HEK293 (cell line): ENCODE results near the gene ROBO1.
A peak's percentile ranks its signal among the peaks of the same experiment; 100 is the strongest.

Experiments used
- CTCF ChIA-PET: fragments of 350-600 bp; formaldehyde crosslinking; extraction: SDS; loops from one replicate; lab custom pipeline; 2021; ENCODE audit warnings: antibody characterized with exemption; lab: Yijun Ruan, JAX
- POLR2A ChIA-PET: fragments of 300-600 bp; formaldehyde crosslinking; extraction: SDS; loops from one replicate; lab custom pipeline; 2020; ENCODE audit warnings: antibody characterized with exemption, inconsistent platforms; lab: Yijun Ruan, JAX
- H3K27ac ChIP-seq: fragments of 200-500 bp; sonication (Bioruptor generic); 2 replicates; pipeline ENCODE4 v1.5.1; 2014; ENCODE audit warnings: low read depth, low read length, control low read depth, inconsistent platforms; ENCODE audit errors: extremely low read depth
- H3K36me3 ChIP-seq, 2 experiments: fragments of 200-500 bp in 1 of 2; sonication (Bioruptor generic) in 1 of 2; 1 replicate in 1 of 2; 2 replicates in 1 of 2; pipeline ENCODE4 v1.5.1; 2014 to 2017; ENCODE audit warnings: inconsistent platforms in 2 of 2, low read length in 2 of 2; ENCODE audit not compliant: control insufficient read depth in 2 of 2, insufficient read depth in 1 of 2
- H3K4me1 ChIP-seq: fragments of 200-500 bp; sonication (Bioruptor generic); 2 replicates; pipeline ENCODE4 v1.5.1; 2014; ENCODE audit warnings: mild to moderate bottlenecking, low read length, inconsistent platforms; ENCODE audit not compliant: control insufficient read depth, insufficient read depth
- H3K4me3 ChIP-seq: 2 replicates; pipeline ENCODE4 v1.5.1; 2011; ENCODE audit warnings: low read depth, mild to moderate bottlenecking, control low read depth, low read length, moderate library complexity
- H3K9me3 ChIP-seq: fragments of 200-500 bp; sonication (Bioruptor generic); 2 replicates; pipeline ENCODE4 v1.5.1; 2014; ENCODE audit warnings: low read depth, low read length, inconsistent platforms; ENCODE audit not compliant: control insufficient read depth, insufficient read depth
- ATF2 ChIP-seq: fragments of 450-650 bp; formaldehyde crosslinking; IDR thresholded peaks from 2 replicates; pipeline ENCODE4 v1.5.1; 2016; ENCODE audit warnings: missing biosample characterization, missing genetic modification characterization, low read depth
- PRDM10 ChIP-seq: fragments of 450-650 bp; formaldehyde crosslinking; IDR thresholded peaks from 2 replicates; pipeline ENCODE4 v1.5.1; 2016; ENCODE audit warnings: missing biosample characterization, missing genetic modification characterization
- TCF7L2 ChIP-seq: IDR thresholded peaks from 2 replicates; pipeline ENCODE4 v1.6.1; 2011; ENCODE audit warnings: low read depth, mild to moderate bottlenecking, inconsistent platforms, low read length, moderate library complexity, borderline replicate concordance
- TSHZ1 ChIP-seq: fragments of 450-650 bp; formaldehyde crosslinking; IDR thresholded peaks from 2 replicates; pipeline ENCODE4 v1.5.1; 2016; ENCODE audit warnings: missing biosample characterization, missing genetic modification characterization, borderline replicate concordance
- ZNF280D ChIP-seq: fragments of 450-650 bp; formaldehyde crosslinking; IDR thresholded peaks from 2 replicates; pipeline ENCODE4 v1.5.1; 2016; ENCODE audit warnings: missing biosample characterization, missing genetic modification characterization
- ZNF292 ChIP-seq: fragments of 450-650 bp; formaldehyde crosslinking; IDR thresholded peaks from 2 replicates; pipeline ENCODE4 v1.5.1; 2016; ENCODE audit warnings: low read depth, missing biosample characterization, missing genetic modification characterization, borderline replicate concordance
- ZNF404 ChIP-seq: fragments of 450-650 bp; formaldehyde crosslinking; IDR thresholded peaks from 2 replicates; pipeline ENCODE4 v1.5.1; 2017; ENCODE audit warnings: missing biosample characterization, missing genetic modification characterization
- ZNF777 ChIP-seq: fragments of 450-650 bp; formaldehyde crosslinking; IDR thresholded peaks from 2 replicates; pipeline ENCODE4 v1.5.1; 2017; ENCODE audit warnings: missing biosample characterization, missing genetic modification characterization, borderline replicate concordance

The ROBO1 gene

GRCh38 chr3:79030157-79030556, 737.6 kb downstream of the ROBO1 start:
- ChIA-PET CTCF (interaction anchor here (0.6 to 1.0 kb wide), 2 partner anchors 56 to 367 kb away, joined by 3 read pairs; no protein-coding TSS in a partner anchor), POLR2A (interaction anchor here (1.5 kb wide), 1 partner anchor 10 kb away, joined by 6 read pairs; no protein-coding TSS in a partner anchor)
- peaks cover 6% of the 10 kb centered on the region for H3K4me1 ChIP-seq

GRCh38 chr3:79028916-79029315, 738.9 kb downstream of the ROBO1 start:
- Histone ChIP-seq H3K4me3 (no peak overlapping the region), H3K9me3 (no peaks in the 10 kb centered on the region)
- POLR2A ChIA-PET = no interaction called here
- no peak for TF ChIP-seq ZNF404 (tag by site-specific recombination)
- TF ChIP-seq ZNF280D (tag by site-specific recombination) = no peak
- TF ChIP-seq ZNF777 = no peak
- TF ChIP-seq ATF2 (tag by site-specific recombination) = peak; percentile 74
- TF ChIP-seq TSHZ1 (tag by site-specific recombination) = no peak
- TF ChIP-seq ZNF292 (tag by site-specific recombination) = no peak
- TF ChIP-seq, all 188 proteins: peak for 1
- Histone ChIP-seq H3K27ac (no peak overlapping the region), H3K36me3 (no peaks in the 10 kb centered on the region), H3K4me1 (peaks cover 6% of the 10 kb centered on the region)
- CTCF ChIA-PET = no interaction called here

More at GRCh38 chr3:79030157-79030556, 737.6 kb downstream of the ROBO1 start:
- Histone ChIP-seq H3K27ac (no peak overlapping the region), H3K9me3 (no peaks in the 10 kb centered on the region), H3K4me3 (no peak overlapping the region), H3K36me3 (no peaks in the 10 kb centered on the region)
- TF ChIP-seq PRDM10 (tag by site-specific recombination) (peak; percentile 82), TCF7L2 (no peak)
